Hematopoietic multipotent progenitor cell treated with erythropoietin and hydrocortisone succinate and interleukin-3 and kit ligand, for 6 days (in vitro differentiated cells): Measurements from ENCODE around the gene MAMSTR.
"Not testable (repeated sequence)": the region's sequence is repeated elsewhere in the genome, so short reads cannot be mapped to it uniquely, and the experiment has no call there.

Source experiments
- DNase-seq: peaks from one replicate; pipeline ENCODE4 v3.0.0-alpha.2; 2015

The MAMSTR gene

GRCh38 chr19:48685583-48685982, 33.9 kb downstream of the MAMSTR start:
- no peak for DNase-seq

- peak; percentile 66 for DNase-seq
Observed at GRCh38 chr19:48683349-48683748, 36.2 kb downstream of the MAMSTR start.

- DNase-seq: peak; percentile 92
Observed at GRCh38 chr19:48681127-48681470, 38.4 kb downstream of the MAMSTR start.

- no peak for DNase-seq
Observed at GRCh38 chr19:48680436-48681126, 38.9 kb downstream of the MAMSTR start.

- not testable (repeated sequence) for DNase-seq
Observed at GRCh38 chr19:48680006-48680405, 39.5 kb downstream of the MAMSTR start.

- peak; percentile 80 for DNase-seq
Observed at GRCh38 chr19:48678201-48678600, 41.3 kb downstream of the MAMSTR start.

GRCh38 chr19:48676887-48677286, 42.6 kb downstream of the MAMSTR start:
- DNase-seq: no peak

- DNase-seq: no peak
Observed at GRCh38 chr19:48676487-48676886, 43.0 kb downstream of the MAMSTR start.

- DNase-seq: peak; percentile 95
Observed at GRCh38 chr19:48674921-48675824, 44.4 kb downstream of the MAMSTR start.

GRCh38 chr19:48674216-48674809, 45.2 kb downstream of the MAMSTR start:
- no peak for DNase-seq

- no peak for DNase-seq
Observed at GRCh38 chr19:48673436-48674100, 46.0 kb downstream of the MAMSTR start.

- DNase-seq: no peak
Observed at GRCh38 chr19:48672994-48673393, 46.5 kb downstream of the MAMSTR start, which contains the start of gene NTN5. Gene NTN5, minus strand, starts transcription at chr19:48673017. Its CDS starts 2,031 bp downstream, at chr19:48670986.

GRCh38 chr19:48671446-48671995, 48.0 kb downstream of the MAMSTR start:
- peak; percentile 30 for DNase-seq

GRCh38 chr19:48670699-48671445, 48.7 kb downstream of the MAMSTR start:
- no peak for DNase-seq

- no peak for DNase-seq
Observed at GRCh38 chr19:48669903-48670668, 49.4 kb downstream of the MAMSTR start.

- DNase-seq: no peak
Observed at GRCh38 chr19:48668761-48669160, 50.8 kb downstream of the MAMSTR start.

- no peak for DNase-seq
Observed at GRCh38 chr19:48668332-48668731, 51.2 kb downstream of the MAMSTR start.

- no peak for DNase-seq
Observed at GRCh38 chr19:48665786-48666185, 53.7 kb downstream of the MAMSTR start.

- DNase-seq: no peak
Observed at GRCh38 chr19:48664476-48664875, 55.0 kb downstream of the MAMSTR start.

- DNase-seq: no peak
Observed at GRCh38 chr19:48663667-48664066, 55.9 kb downstream of the MAMSTR start.
